OCI-LY7 (cell line): ENCODE data around the gene YBX1.
A peak's percentile ranks its signal among the peaks of the same experiment; 100 is the strongest.

Source experiments
- EZH2phosphoT487 ChIP-seq: fragments of 200-600 bp; sonication (generic); IDR thresholded peaks from 2 replicates; pipeline ENCODE4 v1.6.1; 2018; ENCODE audit warnings: low read depth, borderline replicate concordance, mild to moderate bottlenecking, mixed run types, antibody characterized with exemption, low read length, moderate library complexity, mixed read lengths
- TF ChIP-seq, protein P1 (sequence below): fragments of 200-600 bp; sonication (generic); conservative IDR thresholded peaks from 2 replicates; pipeline ENCODE4 v1.5.1; 2014; ENCODE audit warnings: mild to moderate bottlenecking, antibody characterized with exemption, low read length, moderate library complexity, mixed read lengths

DNA sequence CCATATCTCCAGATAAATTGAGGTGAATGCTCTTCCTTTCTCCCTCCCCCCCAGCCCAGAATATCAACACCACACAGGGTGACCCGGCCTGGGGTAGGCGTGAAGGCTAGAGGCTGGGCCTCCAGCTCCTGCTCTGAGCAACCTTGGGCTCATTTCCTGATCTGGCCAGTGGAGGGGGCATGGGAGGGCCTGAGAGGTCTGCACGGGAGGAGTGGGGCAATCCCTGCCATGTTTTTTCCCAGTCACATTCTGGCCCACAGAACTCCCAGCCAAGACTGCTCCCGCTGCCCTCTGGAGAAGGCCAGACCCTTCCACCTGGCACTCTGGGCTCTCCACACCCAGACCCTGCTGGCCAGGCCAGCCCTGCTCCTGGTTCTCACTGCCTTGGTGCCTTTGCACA is 53.9 kb downstream of the YBX1 start:
- TF ChIP-seq, protein P1, sequence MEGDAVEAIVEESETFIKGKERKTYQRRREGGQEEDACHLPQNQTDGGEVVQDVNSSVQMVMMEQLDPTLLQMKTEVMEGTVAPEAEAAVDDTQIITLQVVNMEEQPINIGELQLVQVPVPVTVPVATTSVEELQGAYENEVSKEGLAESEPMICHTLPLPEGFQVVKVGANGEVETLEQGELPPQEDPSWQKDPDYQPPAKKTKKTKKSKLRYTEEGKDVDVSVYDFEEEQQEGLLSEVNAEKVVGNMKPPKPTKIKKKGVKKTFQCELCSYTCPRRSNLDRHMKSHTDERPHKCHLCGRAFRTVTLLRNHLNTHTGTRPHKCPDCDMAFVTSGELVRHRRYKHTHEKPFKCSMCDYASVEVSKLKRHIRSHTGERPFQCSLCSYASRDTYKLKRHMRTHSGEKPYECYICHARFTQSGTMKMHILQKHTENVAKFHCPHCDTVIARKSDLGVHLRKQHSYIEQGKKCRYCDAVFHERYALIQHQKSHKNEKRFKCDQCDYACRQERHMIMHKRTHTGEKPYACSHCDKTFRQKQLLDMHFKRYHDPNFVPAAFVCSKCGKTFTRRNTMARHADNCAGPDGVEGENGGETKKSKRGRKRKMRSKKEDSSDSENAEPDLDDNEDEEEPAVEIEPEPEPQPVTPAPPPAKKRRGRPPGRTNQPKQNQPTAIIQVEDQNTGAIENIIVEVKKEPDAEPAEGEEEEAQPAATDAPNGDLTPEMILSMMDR, result peak; percentile 25; the same call in 1 of the 2 replicates
- TF ChIP-seq EZH2phosphoT487, result no peak
